ENCODE measurements around the gene CBX8. TPM values are rescaled to one million over a fixed set of nuclear protein-coding genes. Genes with fewer than 3 reads are reported as not detected.

CBX8 gene
- total and polyA plus RNA-seq, 2 of the 13 experiments (the other 11 are each of a cell fraction or from before 2014, with no cell fraction given): 0.34 to 12.6 TPM

- TF ChIP-seq NR2F6 (IDR thresholded peaks at IDR 0.05): peak; percentile 95
- TF ChIP-seq NR2F6 (CRISPR knock-in tag; IDR thresholded peaks at IDR 0.05): peak; percentile 98
- TF ChIP-seq SNAPC4 (CRISPR knock-in tag; IDR thresholded peaks at IDR 0.05): no peak
- TF ChIP-seq ZNF770 (CRISPR knock-in tag; IDR thresholded peaks at IDR 0.05): peak; percentile 56; the same call in 1 of the 2 replicates
- no peak for TF ChIP-seq ATRX (CRISPR knock-in tag; IDR thresholded peaks at IDR 0.05; ENCODE audit: borderline replicate concordance)
- peak; percentile 96 for TF ChIP-seq ZNF609 (CRISPR knock-in tag; IDR thresholded peaks at IDR 0.05; ENCODE audit: borderline replicate concordance)
- TF ChIP-seq SNAPC2 (CRISPR knock-in tag; IDR thresholded peaks at IDR 0.05): no peak
- no peak for TF ChIP-seq BCLAF1 (IDR thresholded peaks at IDR 0.05)
- TF ChIP-seq ZNF850 (CRISPR knock-in tag; conservative IDR thresholded peaks at IDR 0.05): no peak
- TF ChIP-seq ELK4 (CRISPR knock-in tag; IDR thresholded peaks at IDR 0.05; ENCODE audit: borderline replicate concordance): no peak
- TF ChIP-seq SIN3B (IDR thresholded peaks at IDR 0.05; ENCODE audit: low read length): no peak
Observed at GRCh38 chr17:79822583-79823124, 25.8 kb upstream of the CBX8 start (continued).

Measured in HepG2 (cell line).